GM13976 (cell line): ENCODE results near the gene ZNF652.

ENCODE experiments used
- DNase-seq: peaks from one replicate; pipeline ENCODE4 v3.0.0; 2012; ENCODE audit warnings: low spot score
- in situ Hi-C: fragments of 300-500 bp; cut with MboI; formaldehyde crosslinking; loops from one replicate; pipeline ENCODE4 v1.12.0; 2022; ENCODE audit warnings: low sequenced_read_pairs, mixed read lengths, inconsistent platforms; ENCODE audit not compliant: unreplicated experiment
- TF ChIP-seq, protein P1 (sequence below): IDR thresholded peaks from 2 replicates; pipeline ENCODE4 v1.5.1; 2012; ENCODE audit warnings: borderline replicate concordance, mild to moderate bottlenecking; ENCODE audit not compliant: insufficient read depth; ENCODE audit errors: extremely low read depth, missing control alignments, control extremely low read depth

The ZNF652 gene

DNA sequence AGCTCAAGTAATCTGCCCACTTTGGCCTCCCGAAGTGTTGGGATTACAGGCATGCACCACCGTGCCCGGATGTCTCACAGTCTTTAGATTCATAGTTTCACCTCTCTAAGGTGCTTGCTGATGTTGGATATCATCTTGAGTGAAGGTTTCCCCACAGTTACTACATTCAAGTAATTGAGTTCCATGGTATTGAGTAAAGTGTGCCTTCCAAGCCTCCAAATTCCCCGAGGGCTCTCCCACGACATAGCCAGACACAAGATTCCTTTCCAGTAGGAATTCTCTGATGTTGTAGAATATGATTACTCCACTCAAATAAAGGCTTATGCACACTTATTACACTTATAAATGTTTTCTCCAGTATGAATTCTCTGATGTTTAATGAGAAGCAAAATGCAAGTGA lies 16.3 kb upstream of the ZNF652 start:
- in situ Hi-C loops: no loop called here
- DNase-seq: no peak
- TF ChIP-seq, protein P1, sequence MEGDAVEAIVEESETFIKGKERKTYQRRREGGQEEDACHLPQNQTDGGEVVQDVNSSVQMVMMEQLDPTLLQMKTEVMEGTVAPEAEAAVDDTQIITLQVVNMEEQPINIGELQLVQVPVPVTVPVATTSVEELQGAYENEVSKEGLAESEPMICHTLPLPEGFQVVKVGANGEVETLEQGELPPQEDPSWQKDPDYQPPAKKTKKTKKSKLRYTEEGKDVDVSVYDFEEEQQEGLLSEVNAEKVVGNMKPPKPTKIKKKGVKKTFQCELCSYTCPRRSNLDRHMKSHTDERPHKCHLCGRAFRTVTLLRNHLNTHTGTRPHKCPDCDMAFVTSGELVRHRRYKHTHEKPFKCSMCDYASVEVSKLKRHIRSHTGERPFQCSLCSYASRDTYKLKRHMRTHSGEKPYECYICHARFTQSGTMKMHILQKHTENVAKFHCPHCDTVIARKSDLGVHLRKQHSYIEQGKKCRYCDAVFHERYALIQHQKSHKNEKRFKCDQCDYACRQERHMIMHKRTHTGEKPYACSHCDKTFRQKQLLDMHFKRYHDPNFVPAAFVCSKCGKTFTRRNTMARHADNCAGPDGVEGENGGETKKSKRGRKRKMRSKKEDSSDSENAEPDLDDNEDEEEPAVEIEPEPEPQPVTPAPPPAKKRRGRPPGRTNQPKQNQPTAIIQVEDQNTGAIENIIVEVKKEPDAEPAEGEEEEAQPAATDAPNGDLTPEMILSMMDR: no peak

DNA sequence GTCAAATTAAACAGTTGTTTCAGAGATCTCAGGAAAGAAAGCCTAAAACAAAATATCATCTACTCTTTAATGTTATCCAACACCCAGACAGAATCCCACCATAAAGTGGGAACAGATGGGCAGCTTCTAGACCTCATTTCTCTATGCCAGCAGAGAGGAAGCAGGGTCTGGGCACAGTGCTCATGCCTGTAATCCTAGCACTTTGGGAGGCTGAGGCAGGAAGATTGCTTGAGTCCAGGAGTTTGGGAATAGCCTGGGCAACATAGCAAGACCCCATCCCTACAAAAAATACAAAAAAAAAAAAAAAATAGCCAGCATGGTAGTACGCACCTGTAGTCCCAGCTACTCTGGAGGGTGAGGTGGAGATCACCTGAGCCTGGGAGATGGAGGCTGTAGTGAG lies 13.5 kb upstream of the ZNF652 start:
- no peak for DNase-seq
- in situ Hi-C loops: no loop called here
- TF ChIP-seq, protein P1: no peak

DNA sequence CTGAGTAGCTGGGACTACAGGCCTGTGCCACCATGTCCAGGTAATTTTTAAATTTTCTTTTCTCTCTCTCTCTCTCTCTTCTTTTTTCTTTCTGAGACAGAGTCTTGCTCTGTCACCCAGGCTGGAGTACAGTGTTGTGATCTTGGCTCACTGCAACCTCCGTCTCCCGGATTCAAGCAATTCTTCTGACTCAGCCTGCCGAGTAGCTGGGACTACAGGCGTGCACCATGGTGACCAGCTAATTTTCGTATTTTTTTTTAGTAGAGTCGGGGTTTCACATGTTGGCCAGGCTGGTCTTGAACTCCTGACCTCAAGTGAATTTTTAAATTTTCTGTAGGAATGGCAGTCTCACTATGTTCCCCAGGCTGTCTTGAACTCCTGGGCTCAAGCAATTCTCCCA lies 11.1 kb upstream of the ZNF652 start:
- in situ Hi-C loops: no loop called here
- TF ChIP-seq, protein P1: no peak
- no peak for DNase-seq

DNA sequence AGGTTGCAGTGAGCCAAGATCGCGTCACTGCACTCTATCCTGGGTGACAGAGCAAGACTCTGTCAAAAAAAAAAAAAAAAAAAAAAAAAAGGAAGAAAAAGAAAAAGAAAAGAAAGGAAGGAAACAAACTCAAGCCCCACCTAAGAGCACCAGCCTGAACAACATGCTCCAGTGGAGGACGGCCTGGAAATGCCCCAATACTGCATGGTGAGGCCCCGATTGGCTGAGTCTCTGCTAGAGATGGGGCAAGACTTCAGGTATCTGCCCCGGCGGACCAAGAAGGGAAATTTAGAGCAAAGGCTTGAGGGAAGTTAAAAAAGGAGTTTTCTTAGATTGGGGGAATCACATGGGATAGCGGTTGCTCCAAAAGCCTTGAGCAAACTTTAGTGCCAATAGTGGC lies 10.4 kb upstream of the ZNF652 start:
- in situ Hi-C loops: no loop called here
- DNase-seq: no peak
- TF ChIP-seq, protein P1: no peak

DNA sequence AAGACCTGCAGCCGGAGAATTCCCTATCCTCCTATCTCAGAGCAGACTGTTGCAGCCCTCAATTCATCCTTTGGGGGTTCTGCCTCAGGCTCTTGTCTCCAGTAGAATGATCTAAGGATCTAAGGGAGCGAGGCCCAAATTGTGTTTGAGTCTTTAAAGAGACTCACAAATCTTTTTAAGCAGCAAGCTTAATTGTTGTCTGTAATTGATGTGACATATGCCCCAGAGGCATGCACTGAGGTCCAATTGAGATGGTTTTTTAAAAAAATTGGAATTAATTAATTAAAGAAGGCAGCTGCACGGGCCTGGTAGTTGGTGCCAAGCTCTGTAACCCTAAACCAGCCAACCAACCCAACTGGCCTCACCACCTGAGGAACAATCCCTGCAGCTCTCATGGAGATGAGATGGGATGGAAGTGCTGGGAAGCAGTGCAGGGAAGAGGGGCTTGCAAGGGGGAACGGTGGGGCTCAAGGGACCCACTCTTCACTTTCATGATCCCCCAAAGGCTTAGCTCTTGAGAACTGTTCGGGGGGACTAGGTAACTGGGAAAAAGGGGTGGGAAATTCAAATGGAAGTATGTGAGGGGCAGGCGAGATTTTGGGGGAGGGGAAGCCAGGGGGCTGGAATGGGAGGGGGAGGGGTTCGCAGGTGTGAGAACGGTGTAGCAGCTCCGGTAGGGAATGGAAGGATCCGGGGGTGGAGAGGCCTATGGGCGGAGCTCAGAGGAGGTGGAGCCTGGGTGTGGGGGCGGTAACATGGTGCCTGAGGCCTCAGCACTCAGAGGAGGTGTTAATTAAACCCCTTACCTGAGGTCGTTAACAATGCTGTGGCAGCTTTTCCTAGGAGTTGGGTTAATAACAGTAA lies 9.2 kb upstream of the ZNF652 start:
- no peak for DNase-seq

DNA sequence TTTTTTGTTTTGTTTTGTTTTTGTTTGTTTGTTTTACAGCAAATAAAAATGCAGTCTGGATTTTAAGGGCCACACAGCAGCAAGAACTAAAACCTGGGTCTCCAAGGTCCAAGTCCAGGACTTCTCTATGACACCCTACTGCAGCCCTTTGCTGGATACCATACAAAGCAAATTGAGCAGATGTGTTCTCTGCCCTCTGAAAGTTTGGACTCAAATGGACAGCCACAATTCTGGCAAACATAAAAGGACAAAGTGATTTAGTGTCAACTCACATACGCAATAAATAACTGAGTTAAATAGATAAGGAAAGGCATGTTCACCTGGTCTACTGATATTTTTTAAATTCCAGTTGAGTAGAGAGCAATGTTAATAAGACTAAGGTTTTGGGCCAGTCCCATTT lies 7.7 kb upstream of the ZNF652 start:
- TF ChIP-seq, protein P1: no peak
- no peak for DNase-seq
- in situ Hi-C loops: no loop called here

More for the DNA sequence above, 9.2 kb upstream of the ZNF652 start:
- TF ChIP-seq, protein P1: no peak
- in situ Hi-C loops: no loop called here

DNA sequence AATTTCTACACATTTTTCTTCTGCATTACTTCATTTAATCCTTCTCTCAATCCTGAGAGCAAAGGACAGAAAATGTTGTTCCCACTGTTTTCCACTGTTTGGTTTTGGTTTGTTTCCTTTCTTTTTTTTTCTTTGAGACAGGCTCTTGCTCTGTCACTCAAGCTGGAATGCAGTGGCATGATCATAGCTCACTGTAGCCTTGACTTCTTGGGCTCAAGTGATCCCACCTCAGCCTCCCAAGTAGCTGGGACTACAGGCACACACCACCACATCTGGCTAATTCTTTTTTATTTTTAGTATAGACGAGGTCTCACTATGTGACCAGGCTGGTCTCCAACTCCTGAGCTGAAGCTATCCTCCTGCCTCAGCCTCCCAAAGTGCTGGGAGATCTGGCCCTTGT lies 7.0 kb upstream of the ZNF652 start:
- in situ Hi-C loops: no loop called here

More for the DNA sequence above, 7.0 kb upstream of the ZNF652 start:
- TF ChIP-seq, protein P1: no peak
- no peak for DNase-seq
